Stimulated activated CD4-positive, alpha-beta T cell treated with anti-CD3 and anti-CD28 coated beads, TNF-alpha, amount 100 ng/mL, for 4 hours (primary cell): ENCODE results near the gene STAG1.
"Not testable (repeated sequence)": the region's sequence is repeated elsewhere in the genome, so short reads cannot be mapped to it uniquely, and the experiment has no call there.

Experiments
- DNase-seq, 3 experiments: peaks; one replicate each; pipeline ENCODE4 v3.0.0-alpha.2; 2020; ENCODE audit warnings: low read depth in 3 of 3

Gene STAG1

GRCh38 chr3:136409549-136409948 lies 342.6 kb downstream of the STAG1 start:
- no peak for DNase-seq

DNA sequence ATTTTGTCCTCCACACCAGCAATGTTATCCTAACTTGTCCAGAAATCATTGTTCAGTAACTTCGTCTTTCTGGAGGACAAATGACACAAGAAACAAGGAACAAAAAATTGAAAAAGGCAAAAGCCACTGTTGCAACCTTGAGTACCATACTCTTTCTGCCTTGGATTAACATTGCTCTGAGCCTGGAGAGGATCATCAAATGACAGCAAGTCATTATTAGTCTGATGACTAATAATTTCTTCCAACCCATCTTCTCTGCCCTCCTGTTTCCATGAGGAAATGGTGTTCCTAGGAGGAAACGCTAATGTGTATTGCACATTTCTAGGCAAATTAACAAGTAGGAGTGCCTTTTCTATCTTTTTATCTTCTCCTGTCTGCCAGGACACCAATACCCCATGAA lies 348.1 kb downstream of the STAG1 start:
- no peak for DNase-seq

DNA sequence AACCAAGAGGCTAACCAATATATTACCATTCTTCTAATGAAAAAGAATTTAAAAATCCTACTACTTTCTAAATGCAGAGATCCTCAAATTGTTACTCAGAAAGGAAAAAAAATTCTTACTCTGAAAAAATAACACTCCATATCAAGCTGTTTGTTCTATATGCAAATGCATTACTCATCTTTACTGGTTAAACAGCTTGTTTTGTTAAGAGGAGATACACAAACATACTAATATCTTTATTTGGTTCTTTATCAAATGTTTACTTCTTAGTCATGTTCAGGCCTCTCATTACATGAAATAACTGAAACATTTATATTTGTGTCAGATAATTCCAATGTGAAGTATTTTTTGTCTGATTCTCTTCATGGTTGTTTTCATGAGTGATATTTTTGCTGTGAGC lies 355.3 kb downstream of the STAG1 start:
- DNase-seq: no peak

GRCh38 chr3:136390574-136390973 lies 361.6 kb downstream of the STAG1 start:
- no peak for DNase-seq

DNA sequence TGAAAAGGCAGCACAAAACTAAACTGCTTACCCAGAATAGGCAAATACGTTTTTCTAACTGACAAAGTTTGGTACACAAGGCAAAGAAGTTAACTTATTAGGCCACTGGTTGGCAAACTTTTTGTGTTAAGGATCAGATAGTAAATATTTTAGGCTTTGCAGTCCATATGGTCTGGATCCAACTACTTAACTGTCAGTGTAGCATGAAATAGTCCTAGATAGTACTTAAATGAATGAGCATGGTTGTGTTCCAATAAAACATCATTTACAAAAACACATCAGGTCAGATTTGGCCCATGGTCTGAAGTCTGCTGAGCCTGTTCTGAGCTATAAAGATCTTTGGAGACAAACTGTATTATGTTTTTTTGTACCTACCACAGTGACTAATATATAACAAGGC lies 365.1 kb downstream of the STAG1 start:
- no peak for DNase-seq

DNA sequence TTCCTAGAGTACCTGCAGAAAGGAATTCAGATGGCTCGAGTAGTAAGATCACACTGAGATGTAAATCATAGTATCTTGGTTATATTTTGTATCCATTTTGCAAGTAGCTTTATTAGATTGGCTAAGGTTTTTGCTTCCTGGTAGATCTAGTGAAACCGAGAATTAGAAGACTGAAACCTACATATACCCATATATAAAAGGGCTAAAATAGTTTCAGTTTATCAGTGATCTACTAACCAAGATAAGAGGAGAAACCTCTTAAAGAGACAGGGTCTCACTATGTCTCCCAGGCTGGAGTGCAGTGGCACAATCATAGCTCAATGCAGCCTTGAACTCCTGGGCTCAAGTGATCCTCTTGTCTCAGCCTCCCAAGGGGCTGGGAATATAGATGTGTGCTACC lies 366.7 kb downstream of the STAG1 start:
- DNase-seq: no peak

GRCh38 chr3:136381051-136381450 lies 371.1 kb downstream of the STAG1 start:
- no peak for DNase-seq

DNA sequence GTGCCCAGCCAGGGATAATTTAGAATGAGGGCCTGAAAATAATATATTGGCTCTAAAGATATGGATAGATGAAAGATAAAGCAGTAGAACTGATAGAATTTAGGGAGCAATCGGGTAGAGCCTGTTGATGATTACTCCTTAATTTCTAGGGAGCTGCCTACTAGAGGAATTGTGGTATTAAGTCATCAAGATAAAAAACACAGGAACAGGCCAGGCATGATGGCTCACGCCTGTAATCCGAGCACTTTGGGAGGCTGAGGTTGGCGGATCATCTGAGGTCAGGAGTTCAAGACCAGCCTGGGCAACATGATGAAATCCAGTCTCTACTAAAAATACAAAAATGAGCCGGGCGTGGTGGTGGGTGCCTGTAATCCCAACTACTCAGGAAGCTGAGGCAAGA lies 371.6 kb downstream of the STAG1 start:
- DNase-seq: no peak

GRCh38 chr3:136378011-136378410 lies 374.2 kb downstream of the STAG1 start:
- no peak for DNase-seq

- no peak for DNase-seq
Observed at GRCh38 chr3:136377508-136377907, 374.7 kb downstream of the STAG1 start.

DNA sequence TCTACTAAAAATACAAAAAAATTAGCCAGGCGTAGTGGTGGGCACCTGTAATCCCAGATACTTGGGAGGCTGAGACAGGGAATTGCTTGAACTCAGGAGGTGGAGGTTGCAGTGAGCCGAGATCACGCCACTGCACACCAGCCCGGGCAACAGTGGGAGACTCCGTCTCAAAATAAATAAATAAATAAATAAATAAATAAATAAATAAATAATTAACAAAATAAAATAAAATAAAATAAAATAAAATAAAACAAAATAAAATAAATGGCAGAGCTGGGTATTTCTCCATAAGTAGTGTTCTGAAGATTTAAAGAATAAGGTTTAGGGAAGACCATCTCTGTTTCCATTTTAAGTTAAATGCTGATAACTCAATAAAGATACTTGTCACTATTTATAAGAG lies 376.4 kb downstream of the STAG1 start:
- not testable (repeated sequence) for DNase-seq

DNA sequence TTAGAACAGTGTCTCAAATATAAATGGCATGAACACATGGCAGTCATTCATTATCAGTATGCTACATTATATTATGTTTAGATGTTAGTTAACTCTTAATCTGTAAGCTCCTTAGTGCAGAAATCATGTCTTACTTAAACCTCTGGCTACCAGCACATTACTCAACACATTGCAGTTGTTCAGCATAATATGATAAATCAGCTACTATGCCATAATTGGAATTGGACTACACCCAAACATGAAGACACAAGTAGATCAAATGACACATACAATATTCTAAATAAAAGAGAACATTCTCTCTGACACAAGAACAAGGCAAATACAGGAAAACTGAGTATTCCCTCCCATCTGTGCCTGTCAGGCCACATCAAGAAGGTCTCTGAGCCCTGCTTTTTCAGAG lies 385.9 kb downstream of the STAG1 start:
- no peak for DNase-seq

GRCh38 chr3:136353461-136353860 lies 398.7 kb downstream of the STAG1 start:
- DNase-seq: no peak

DNA sequence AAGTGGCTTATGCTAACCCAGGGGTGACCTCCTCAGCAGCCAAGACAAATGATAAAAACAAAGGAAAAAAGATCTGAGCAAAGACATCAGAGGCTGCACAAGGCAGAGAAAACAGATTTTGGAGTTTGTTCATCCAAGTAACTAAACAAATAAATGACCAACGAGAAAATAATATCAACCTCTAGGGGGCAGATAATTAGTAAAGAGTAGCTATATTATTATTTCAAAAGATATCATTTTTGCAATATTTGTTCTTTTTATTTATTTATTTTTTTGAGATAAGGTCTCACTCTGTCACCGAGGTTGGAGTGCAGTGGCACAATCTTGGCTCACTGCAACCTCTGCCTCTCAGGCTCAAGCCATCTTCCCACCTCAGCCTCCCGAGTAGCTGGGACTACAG lies 400.3 kb downstream of the STAG1 start:
- DNase-seq: no peak

- DNase-seq: no peak
Observed at GRCh38 chr3:136351351-136351750, 400.8 kb downstream of the STAG1 start.

GRCh38 chr3:136350557-136350956 lies 401.6 kb downstream of the STAG1 start:
- DNase-seq: no peak

DNA sequence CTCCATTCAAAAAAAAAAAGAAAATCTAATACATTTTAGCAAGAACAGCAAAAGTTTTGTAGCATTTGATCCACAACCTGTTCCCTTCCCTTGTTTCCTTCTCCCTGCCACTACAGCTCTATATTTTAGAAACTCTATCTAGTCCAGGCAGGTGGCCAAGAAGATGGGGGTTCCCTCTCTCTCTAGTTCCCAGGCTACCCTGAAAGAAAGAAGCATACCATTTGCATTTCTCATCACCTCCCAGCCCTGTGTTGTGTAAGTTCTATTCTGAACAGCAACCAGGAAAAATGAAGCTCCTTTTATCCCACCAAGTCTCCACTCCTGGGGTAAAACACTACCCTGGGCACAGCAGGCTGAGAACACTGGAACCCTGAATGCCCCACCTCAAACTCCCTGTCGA lies 402.0 kb downstream of the STAG1 start:
- no peak for DNase-seq

DNA sequence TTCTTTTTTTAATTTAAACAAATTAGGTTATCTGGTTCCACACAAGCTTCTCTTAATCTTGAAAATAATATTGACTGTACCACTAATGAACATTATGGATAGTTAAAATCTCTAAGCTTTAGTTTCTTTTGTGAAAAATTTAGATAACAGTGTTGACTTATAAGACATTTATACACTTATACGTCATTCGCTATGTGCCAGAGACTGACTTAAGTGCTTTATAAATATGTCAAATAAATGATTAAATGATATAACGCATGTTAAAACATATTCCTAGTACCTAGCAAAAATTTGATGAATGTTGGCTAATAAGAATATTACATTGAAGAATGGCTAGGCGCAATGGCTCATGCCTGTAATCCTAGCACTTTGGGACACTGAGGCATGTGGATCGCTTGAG lies 405.7 kb downstream of the STAG1 start:
- no peak for DNase-seq

DNA sequence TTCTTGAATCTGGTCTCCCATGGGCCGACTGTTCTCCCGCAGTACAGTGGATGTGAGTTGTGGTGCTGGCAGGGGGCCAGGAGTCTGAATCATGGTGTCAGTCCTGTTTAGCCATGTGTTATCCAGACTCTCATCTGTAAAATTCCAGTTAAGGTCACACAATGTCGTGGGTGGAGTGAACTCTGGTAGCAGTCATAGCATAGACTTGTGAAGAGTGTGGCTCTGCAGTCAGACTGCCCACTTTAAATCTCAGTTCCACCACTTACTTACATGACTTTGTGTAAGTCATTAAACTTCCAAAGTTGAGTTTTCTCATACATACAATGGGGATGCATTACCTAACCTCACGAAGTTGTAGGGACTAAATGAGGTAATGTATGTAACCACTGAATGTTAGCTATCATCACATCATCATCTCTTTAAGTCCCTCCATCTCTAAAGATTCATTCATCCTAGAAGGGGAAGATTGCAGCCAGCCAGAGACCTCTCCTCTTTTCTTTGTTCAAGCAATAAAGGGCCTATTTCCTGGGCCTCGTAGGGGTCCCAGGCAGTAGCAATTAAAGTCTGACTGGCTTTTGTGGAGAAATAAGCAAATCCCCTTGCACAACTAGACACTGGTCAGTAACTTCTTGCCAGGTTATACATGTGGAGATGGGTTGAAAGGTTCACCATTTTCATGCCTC lies 408.2 kb downstream of the STAG1 start:
- DNase-seq: no peak

GRCh38 chr3:136343446-136343845 lies 408.7 kb downstream of the STAG1 start:
- DNase-seq: no peak

DNA sequence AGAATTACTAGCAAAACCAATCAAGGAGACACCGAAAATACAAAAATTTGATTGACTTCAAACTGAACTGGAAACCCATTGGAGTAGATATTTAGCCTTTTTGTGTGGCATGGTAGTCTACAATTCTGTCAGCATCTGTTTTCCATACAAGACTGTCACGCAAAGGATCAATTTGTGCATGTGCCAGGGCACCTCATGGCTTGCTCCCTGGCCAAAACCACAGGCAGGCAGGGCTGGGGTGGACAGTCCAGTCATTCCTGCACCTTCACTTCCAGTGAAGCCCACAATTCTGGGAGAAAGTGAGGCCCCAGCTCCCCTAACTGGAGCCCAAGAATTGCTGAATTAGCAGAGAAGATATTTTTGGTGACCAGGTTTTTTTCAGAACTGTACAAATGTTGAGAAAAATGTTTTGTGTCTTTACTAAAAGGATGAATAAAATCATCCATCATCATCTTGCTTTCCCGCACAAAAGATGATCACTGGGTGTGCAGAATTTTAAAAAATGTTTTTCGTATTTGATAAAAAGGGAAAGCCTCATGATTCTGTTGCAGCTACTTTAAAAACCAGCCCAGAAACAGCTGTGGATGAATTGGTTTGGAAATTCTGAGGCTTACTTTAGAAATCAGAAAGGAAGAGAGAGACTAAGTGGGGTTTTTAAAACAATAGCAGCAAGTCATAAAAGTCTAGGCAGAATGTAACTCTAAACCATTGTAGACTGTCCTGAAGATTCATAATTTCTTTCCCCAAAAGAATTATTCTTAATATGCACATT lies 415.7 kb downstream of the STAG1 start:
- DNase-seq: no peak

- not testable (repeated sequence) for DNase-seq
Observed at GRCh38 chr3:136334726-136335125, 417.5 kb downstream of the STAG1 start.

DNA sequence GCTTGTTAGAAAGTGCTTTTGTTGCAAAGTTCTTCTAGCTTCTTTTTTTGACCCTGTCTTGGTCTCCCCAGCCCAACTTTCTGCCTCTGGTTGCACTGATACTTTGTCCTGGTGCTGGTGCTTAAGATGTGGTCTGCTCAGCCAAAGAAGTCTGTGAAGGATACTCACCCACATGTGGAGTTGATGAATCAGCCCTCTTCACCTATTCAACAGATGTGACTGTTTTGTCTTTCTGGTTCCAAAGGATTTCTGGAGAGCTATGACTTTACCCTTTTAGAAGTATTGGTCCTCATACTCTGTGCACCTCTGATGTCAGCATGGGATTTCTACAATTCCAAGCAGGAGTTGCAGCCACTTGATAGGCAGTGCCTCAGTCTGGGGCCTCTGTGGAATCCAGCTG lies 418.0 kb downstream of the STAG1 start:
- DNase-seq: no peak

DNA sequence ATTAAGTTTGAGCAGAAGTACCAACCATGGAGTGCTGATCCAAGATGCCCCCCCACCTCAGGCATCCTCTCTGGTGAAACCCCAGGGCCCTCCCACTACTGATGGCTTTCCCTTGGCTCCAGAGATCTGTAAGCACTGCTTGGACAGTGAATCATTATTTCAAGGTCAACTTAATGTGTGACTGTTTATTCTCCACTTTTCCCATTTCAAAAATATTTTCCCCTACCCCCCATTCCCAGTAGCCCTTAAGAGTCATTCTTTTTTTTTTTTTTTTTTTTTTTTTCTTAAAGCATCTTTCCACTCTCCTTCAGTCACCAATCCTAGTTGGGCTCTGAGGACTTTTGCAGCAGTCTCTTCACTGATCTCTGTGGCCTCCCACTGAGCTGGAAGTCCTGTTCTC lies 419.4 kb downstream of the STAG1 start:
- DNase-seq: no peak
